Activated CD8-positive, alpha-beta T cell treated with anti-CD3 and anti-CD28 coated beads for 36 hours (primary cell): ENCODE results near the gene ARAP3. TPM values are rescaled to one million over a fixed set of nuclear protein-coding genes. Genes with fewer than 3 reads are reported as not detected.

Experiments used
- ATAC-seq: fragments of 200-7000 bp; cut with Tn5 transposase; one replicate; pipeline ENCODE4 v1.10.0; 2021; ENCODE audit warnings: mild to moderate bottlenecking, moderate library complexity
- CTCF ChIA-PET: fragments of 350-600 bp; sonication (Branson Sonifier 250); formaldehyde crosslinking; loops from one replicate; lab custom pipeline; 2021; ENCODE audit warnings: antibody characterized with exemption; lab: Charles Lee
- POLR2A ChIA-PET: fragments of 350-600 bp; sonication (Branson Sonifier 250); formaldehyde crosslinking; loops from one replicate; lab custom pipeline; 2021; ENCODE audit warnings: antibody characterized with exemption; lab: Charles Lee
- DNase-seq: peaks from one replicate; pipeline ENCODE4 v3.0.0-alpha.2; 2020
- H3K27ac Mint-ChIP-seq: one replicate; pipeline ENCODE4 v1.8.0; 2021; ENCODE audit warnings: mild to moderate bottlenecking, mixed read lengths
- H3K27me3 Mint-ChIP-seq: one replicate; pipeline ENCODE4 v1.8.0; 2021; ENCODE audit warnings: mixed read lengths
- H3K36me3 Mint-ChIP-seq: one replicate; pipeline ENCODE4 v1.8.0; 2021; ENCODE audit warnings: low read depth, mixed read lengths
- H3K4me1 Mint-ChIP-seq: one replicate; pipeline ENCODE4 v1.8.0; 2021; ENCODE audit warnings: low read depth, mixed read lengths
- H3K4me3 Mint-ChIP-seq: one replicate; pipeline ENCODE4 v1.8.0; 2021; ENCODE audit warnings: mild to moderate bottlenecking, moderate library complexity, mixed read lengths
- H3K9me3 Mint-ChIP-seq: one replicate; pipeline ENCODE4 v1.8.0; 2021; ENCODE audit warnings: mixed read lengths
- intact Hi-C: fragments of 100-400 bp; cut with micrococcal nuclease; formaldehyde crosslinking; loops from one replicate; pipeline ENCODE4 v1.10.0; 2022
- total RNA-seq, 2 experiments: library from RNA; stranded (reverse); gene quantifications; one replicate each; pipeline ENCODE4 v1.2.3, GENCODE V29; 2021
- TF ChIP-seq, protein P1 (sequence below): fragments of 200-600 bp; IDR thresholded peaks from one replicate; pipeline ENCODE4 v1.8.0; 2022; ENCODE audit warnings: antibody characterized with exemption, mild to moderate bottlenecking

The ARAP3 gene
- total RNA-seq, 2 experiments from 2014 or later, result 5.9 to 7.2 TPM

- no peak for ATAC-seq
- no peak overlapping the region for H3K4me3 Mint-ChIP-seq
- H3K27me3 Mint-ChIP-seq, result no peaks in the 10 kb centered on the region
- H3K4me1 Mint-ChIP-seq, result no peaks in the 10 kb centered on the region
- DNase-seq, result no peak
- TF ChIP-seq, protein P1, sequence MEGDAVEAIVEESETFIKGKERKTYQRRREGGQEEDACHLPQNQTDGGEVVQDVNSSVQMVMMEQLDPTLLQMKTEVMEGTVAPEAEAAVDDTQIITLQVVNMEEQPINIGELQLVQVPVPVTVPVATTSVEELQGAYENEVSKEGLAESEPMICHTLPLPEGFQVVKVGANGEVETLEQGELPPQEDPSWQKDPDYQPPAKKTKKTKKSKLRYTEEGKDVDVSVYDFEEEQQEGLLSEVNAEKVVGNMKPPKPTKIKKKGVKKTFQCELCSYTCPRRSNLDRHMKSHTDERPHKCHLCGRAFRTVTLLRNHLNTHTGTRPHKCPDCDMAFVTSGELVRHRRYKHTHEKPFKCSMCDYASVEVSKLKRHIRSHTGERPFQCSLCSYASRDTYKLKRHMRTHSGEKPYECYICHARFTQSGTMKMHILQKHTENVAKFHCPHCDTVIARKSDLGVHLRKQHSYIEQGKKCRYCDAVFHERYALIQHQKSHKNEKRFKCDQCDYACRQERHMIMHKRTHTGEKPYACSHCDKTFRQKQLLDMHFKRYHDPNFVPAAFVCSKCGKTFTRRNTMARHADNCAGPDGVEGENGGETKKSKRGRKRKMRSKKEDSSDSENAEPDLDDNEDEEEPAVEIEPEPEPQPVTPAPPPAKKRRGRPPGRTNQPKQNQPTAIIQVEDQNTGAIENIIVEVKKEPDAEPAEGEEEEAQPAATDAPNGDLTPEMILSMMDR, result no peak
- intact Hi-C loops, result no loop called here
- ChIA-PET POLR2A (interaction anchor here (1.0 kb wide), 1 partner anchor 193 kb away, joined by 3 read pairs; no protein-coding TSS in a partner anchor), CTCF (interaction anchor here (1.2 to 2.1 kb wide), 2 partner anchors 16 to 172 kb away, joined by 4 to 8 read pairs; no protein-coding TSS in a partner anchor)
- no peak overlapping the region for H3K27ac Mint-ChIP-seq
- no peaks in the 10 kb centered on the region for H3K9me3 Mint-ChIP-seq
- no peaks in the 10 kb centered on the region for H3K36me3 Mint-ChIP-seq
Measured at GRCh38 chr5:141708016-141708415, 26.0 kb upstream of the ARAP3 start.

GRCh38 chr5:141707510-141707909 is 25.5 kb upstream of the ARAP3 start:
- H3K27me3 Mint-ChIP-seq, result no peaks in the 10 kb centered on the region
- H3K4me3 Mint-ChIP-seq, result no peak overlapping the region
- POLR2A ChIA-PET, result interaction anchor here (1.0 kb wide), 1 partner anchor 192 kb away, joined by 3 read pairs; no protein-coding TSS in a partner anchor
- DNase-seq (no peak), ATAC-seq (no peak)
- H3K9me3 Mint-ChIP-seq, result no peaks in the 10 kb centered on the region
- H3K27ac Mint-ChIP-seq, result no peak overlapping the region
- no peaks in the 10 kb centered on the region for H3K36me3 Mint-ChIP-seq
- TF ChIP-seq, protein P1, result no peak
- intact Hi-C loops, result no loop called here
- CTCF ChIA-PET, result interaction anchor here (0.9 to 2.1 kb wide), 2 partner anchors 16 to 171 kb away, joined by 4 to 8 read pairs; partner anchors contain the start of gene PCDH1
- H3K4me1 Mint-ChIP-seq, result no peaks in the 10 kb centered on the region

GRCh38 chr5:141706121-141706520 is 24.1 kb upstream of the ARAP3 start:
- no peaks in the 10 kb centered on the region for H3K9me3 Mint-ChIP-seq
- ChIA-PET POLR2A (no interaction called here), CTCF (no interaction called here)
- no peak for ATAC-seq
- H3K36me3 Mint-ChIP-seq, result no peaks in the 10 kb centered on the region
- TF ChIP-seq, protein P1, result no peak
- peaks cover 4% of the 10 kb centered on the region for H3K27me3 Mint-ChIP-seq
- no peak overlapping the region for H3K27ac Mint-ChIP-seq
- H3K4me1 Mint-ChIP-seq, result peaks cover 10% of the 10 kb centered on the region
- DNase-seq, result no peak
- no peak overlapping the region for H3K4me3 Mint-ChIP-seq
- intact Hi-C loops, result no loop called here

DNA sequence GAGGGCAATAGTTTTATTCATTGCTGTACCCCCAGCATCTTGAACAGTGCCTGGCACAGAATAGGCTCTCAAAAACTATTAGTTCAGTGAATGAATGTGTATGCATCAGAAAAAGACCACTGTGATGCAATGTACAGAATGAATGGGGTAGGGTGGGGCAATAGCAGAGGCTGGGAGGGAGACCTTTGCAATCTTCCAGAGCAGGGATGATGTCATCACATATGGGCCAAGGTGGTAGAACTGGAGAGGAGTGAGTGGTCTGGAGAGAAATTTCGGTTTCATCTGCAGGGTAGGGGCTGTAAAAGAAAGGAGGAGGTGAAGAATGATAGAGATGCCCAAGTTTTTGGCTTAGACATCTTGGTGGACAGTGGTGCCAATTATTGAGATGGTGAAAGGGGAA is 23.4 kb upstream of the ARAP3 start:
- DNase-seq (no peak), ATAC-seq (no peak)
- H3K27ac Mint-ChIP-seq, result no peak overlapping the region
- no peaks in the 10 kb centered on the region for H3K9me3 Mint-ChIP-seq
- no peak overlapping the region for H3K4me3 Mint-ChIP-seq
- TF ChIP-seq, protein P1, result no peak
- POLR2A ChIA-PET, result no interaction called here
- peaks cover 8% of the 10 kb centered on the region for H3K27me3 Mint-ChIP-seq
- CTCF ChIA-PET, result no interaction called here
- intact Hi-C loops, result no loop called here
- no peaks in the 10 kb centered on the region for H3K36me3 Mint-ChIP-seq
- H3K4me1 Mint-ChIP-seq, result peaks cover 11% of the 10 kb centered on the region

GRCh38 chr5:141704782-141705297 is 22.8 kb upstream of the ARAP3 start:
- ChIA-PET CTCF (interaction anchor here (0.9 to 6.3 kb wide), 3 partner anchors 12 to 175 kb away, joined by 3 to 84 read pairs (median 76); partner anchors contain the start of gene PCDH1), POLR2A (interaction anchor here (0.6 to 0.7 kb wide), 3 partner anchors 173 to 508 kb away, joined by 3 read pairs; partner anchors contain the start of gene PCDH1)
- H3K4me1 Mint-ChIP-seq, result peaks cover 11% of the 10 kb centered on the region
- H3K27ac Mint-ChIP-seq, result no peak overlapping the region
- intact Hi-C loops, result no loop called here
- no peak for DNase-seq
- peaks cover 13% of the 10 kb centered on the region for H3K27me3 Mint-ChIP-seq
- H3K4me3 Mint-ChIP-seq, result no peak overlapping the region
- no peaks in the 10 kb centered on the region for H3K36me3 Mint-ChIP-seq
- TF ChIP-seq, protein P1, result no peak
- ATAC-seq, result no peak
- no peaks in the 10 kb centered on the region for H3K9me3 Mint-ChIP-seq
